HCT116 (cell line): ENCODE results near the gene USP9Y. TPM values are rescaled to one million over a fixed set of nuclear protein-coding genes. Genes with fewer than 3 reads are reported as not detected.

Experiments
- ATAC-seq: fragments of 200-7000 bp; cut with Tn5 transposase; 2 replicates; pipeline ENCODE4 v1.9.1; 2020; ENCODE audit warnings: mild to moderate bottlenecking, moderate library complexity
- BruUV-seq: library from RNA; stranded (reverse); fragments of 400-500 nt; replicated peaks from 2 replicates; lab custom pipeline; 2021; lab: Mats Ljungman, UMichigan
- CTCF ChIA-PET: fragments of 300-600 bp; sonication (Branson Sonifier 250); formaldehyde crosslinking; loops from one replicate; lab custom pipeline; 2021; ENCODE audit warnings: antibody characterized with exemption; lab: Charles Lee
- POLR2A ChIA-PET: fragments of 300-600, 350-600 bp; sonication (Branson Sonifier 250); formaldehyde crosslinking; loops from one replicate; lab custom pipeline; 2021; ENCODE audit warnings: antibody characterized with exemption; lab: Charles Lee
- RAD21 ChIA-PET, 2 experiments: fragments of 300-600 bp; sonication (Branson Sonifier 250); formaldehyde crosslinking; loops; one replicate each; lab custom pipeline; 2023; ENCODE audit warnings: low total read pairs in 2 of 2; ENCODE audit not compliant: uncharacterized antibody in 2 of 2, unreplicated experiment in 2 of 2, low non-redundant PET in 1 of 2; lab: Charles Lee
- DNase-seq: peaks from one replicate; pipeline ENCODE4 v3.0.0-alpha.2; 2010; ENCODE audit warnings: low read depth, low spot score
- H2AFZ ChIP-seq: fragments of 200-600 bp; shearing (Covaris generic), sonication (generic); 2 replicates; pipeline ENCODE4 v1.6.1; 2017; ENCODE audit warnings: low read depth, mixed run types, mixed read lengths, antibody characterized with exemption, low read length; ENCODE audit not compliant: poor library complexity, severe bottlenecking
- H3K27ac ChIP-seq: 2 replicates; pipeline ENCODE4 v1.5.1; 2012; ENCODE audit warnings: low read depth, low read length
- H3K27me3 ChIP-seq: fragments of 200-600 bp; sonication (generic); 2 replicates; pipeline ENCODE4 v1.6.1; 2016; ENCODE audit warnings: mixed run types, low read length, mixed read lengths; ENCODE audit not compliant: insufficient read depth
- H3K36me3 ChIP-seq, 2 experiments: fragments of 200-500 bp in 1 of 2; fragments of 200-600 bp in 1 of 2; sonication (Bioruptor generic) in 1 of 2; sonication (generic) in 1 of 2; 2 replicates each; pipeline versions ENCODE4 v1.5.1 to v1.6.1; 2014 to 2016; ENCODE audit warnings: low read length in 2 of 2, inconsistent platforms in 1 of 2, mixed read lengths in 1 of 2, mixed run types in 1 of 2; ENCODE audit not compliant: insufficient read depth in 2 of 2, control insufficient read depth in 1 of 2
- H3K4me1 ChIP-seq, 2 experiments: fragments of 200-600 bp in 1 of 2; sonication (generic) in 1 of 2; 2 replicates each; pipeline versions ENCODE4 v1.5.1 to v1.6.1; 2012 to 2017; ENCODE audit warnings: low read length in 2 of 2, inconsistent platforms in 1 of 2, mild to moderate bottlenecking in 1 of 2, mixed read lengths in 1 of 2, mixed run types in 1 of 2, moderate library complexity in 1 of 2; ENCODE audit not compliant: insufficient read depth in 2 of 2, control insufficient read depth in 1 of 2
- H3K4me2 ChIP-seq: fragments of 200-600 bp; sonication (generic); 2 replicates; pipeline ENCODE4 v1.6.1; 2017; ENCODE audit warnings: mixed run types, low read length, mixed read lengths
- H3K4me3 ChIP-seq, 2 experiments: fragments of 200-600 bp in 1 of 2; sonication (generic) in 1 of 2; replicated peaks in 1 of 2; 2 replicates each; pipeline ENCODE4 v1.5.1; 2011 to 2016; ENCODE audit warnings: low read length in 2 of 2, control low read depth in 1 of 2, low read depth in 1 of 2, mild to moderate bottlenecking in 1 of 2, mixed read lengths in 1 of 2, mixed run types in 1 of 2
- H3K79me2 ChIP-seq: fragments of 200-600 bp; sonication (generic); 2 replicates; pipeline ENCODE4 v1.6.1; 2017; ENCODE audit warnings: mild to moderate bottlenecking, mixed run types, low read length, moderate library complexity, mixed read lengths; ENCODE audit not compliant: insufficient read depth
- H3K9ac ChIP-seq: fragments of 200-600 bp; sonication (generic); 2 replicates; pipeline ENCODE4 v1.6.1; 2016; ENCODE audit warnings: low read length, mixed read lengths
- H3K9me2 ChIP-seq: fragments of 200-600 bp; sonication (generic), shearing (Covaris generic); 2 replicates; pipeline ENCODE4 v1.6.1; 2017; ENCODE audit warnings: mixed run types, mild to moderate bottlenecking, moderate library complexity; ENCODE audit not compliant: insufficient read depth
- H3K9me3 ChIP-seq, 2 experiments: fragments of 200-500 bp in 1 of 2; fragments of 200-600 bp in 1 of 2; sonication (Bioruptor generic) in 1 of 2; sonication (generic) in 1 of 2; 2 replicates each; pipeline ENCODE4 v1.6.1; 2014 to 2017; ENCODE audit warnings: low read length in 2 of 2, mixed read lengths in 2 of 2, inconsistent platforms in 1 of 2, low read depth in 1 of 2, mild to moderate bottlenecking in 1 of 2, mixed run types in 1 of 2, moderate library complexity in 1 of 2; ENCODE audit not compliant: control insufficient read depth in 1 of 2, insufficient read depth in 1 of 2
- H4K20me1 ChIP-seq: fragments of 200-600 bp; sonication (generic), shearing (Covaris generic); 2 replicates; pipeline ENCODE4 v1.6.1; 2017; ENCODE audit warnings: mixed run types, mild to moderate bottlenecking, moderate library complexity; ENCODE audit not compliant: insufficient read depth
- CBX3 ChIP-seq: IDR thresholded peaks from 2 replicates; pipeline ENCODE4 v1.6.1; 2012; ENCODE audit warnings: low read depth
- CEBPB ChIP-seq: IDR thresholded peaks from 2 replicates; pipeline ENCODE4 v1.6.1; 2012; ENCODE audit warnings: low read depth
- EGR1 ChIP-seq: IDR thresholded peaks from 2 replicates; pipeline ENCODE4 v1.6.1; 2012; ENCODE audit warnings: low read depth
- EZH2 ChIP-seq: fragments of 200-600 bp; sonication (generic); IDR thresholded peaks from 2 replicates; pipeline ENCODE4 v1.6.1; 2017; ENCODE audit warnings: antibody characterized with exemption, mixed run types
- EZH2phosphoT487 ChIP-seq: fragments of 200-600 bp; IDR thresholded peaks from 2 replicates; pipeline ENCODE4 v1.6.1; 2018; ENCODE audit warnings: antibody characterized with exemption, borderline replicate concordance
- FOSL1 ChIP-seq: IDR thresholded peaks from 2 replicates; pipeline ENCODE4 v1.6.1; 2012; ENCODE audit warnings: low read depth
- POLR2A ChIP-seq: IDR thresholded peaks from 2 replicates; pipeline ENCODE4 v1.7.0; 2011; ENCODE audit warnings: borderline replicate concordance; ENCODE audit not compliant: insufficient read depth, insufficient read length; ENCODE audit errors: extremely low read depth
- POLR2AphosphoS5 ChIP-seq: IDR thresholded peaks from 2 replicates; pipeline ENCODE4 v1.6.1; 2011; ENCODE audit warnings: mild to moderate bottlenecking, low read depth, low read length, moderate library complexity
- RAD21 ChIP-seq: IDR thresholded peaks from 2 replicates; pipeline ENCODE4 v1.6.1; 2012; ENCODE audit warnings: low read depth, mild to moderate bottlenecking
- SP1 ChIP-seq: IDR thresholded peaks from 2 replicates; pipeline ENCODE4 v1.6.1; 2012; ENCODE audit warnings: low read depth
- SRF ChIP-seq: IDR thresholded peaks from 2 replicates; pipeline ENCODE4 v1.6.1; 2012; ENCODE audit warnings: low read depth
- TCF7L2 ChIP-seq: IDR thresholded peaks from 2 replicates; pipeline ENCODE4 v1.7.0; 2011; ENCODE audit warnings: borderline replicate concordance, inconsistent platforms; ENCODE audit not compliant: insufficient read depth, insufficient read length; ENCODE audit errors: extremely low read depth
- ZNF274 ChIP-seq: fragments of 200-500 bp; sonication (Bioruptor generic); IDR thresholded peaks from 2 replicates; pipeline ENCODE4 v1.6.1; 2014; ENCODE audit warnings: mild to moderate bottlenecking, low read depth, low read length, inconsistent platforms
- intact Hi-C: fragments of 100-400 bp; cut with micrococcal nuclease; formaldehyde crosslinking; loops from 2 replicates; pipeline ENCODE4 v1.10.0; 2022
- total RNA-seq: library from RNA; stranded (reverse); gene quantifications from one replicate; pipeline ENCODE4 v1.2.1, GENCODE V29; 2021; ENCODE audit not compliant: unreplicated experiment
- TF ChIP-seq, protein P1 (sequence below): IDR thresholded peaks from 2 replicates; pipeline ENCODE4 v1.6.1; 2012
- TF ChIP-seq, protein P2 (sequence below): IDR thresholded peaks from 2 replicates; pipeline ENCODE4 v1.6.1; 2011; ENCODE audit warnings: mild to moderate bottlenecking, low read length, moderate library complexity; ENCODE audit not compliant: insufficient replicate concordance; ENCODE audit errors: extremely low read depth
- TF ChIP-seq, protein P3 (sequence below): IDR thresholded peaks from 2 replicates; pipeline ENCODE4 v1.6.1; 2012; ENCODE audit warnings: low read depth
- TF ChIP-seq, protein P4 (sequence below): IDR thresholded peaks from 2 replicates; pipeline ENCODE4 v1.6.1; 2012

The USP9Y gene
- total RNA-seq, 1 experiment from 2014 or later, result 4.4 TPM

DNA sequence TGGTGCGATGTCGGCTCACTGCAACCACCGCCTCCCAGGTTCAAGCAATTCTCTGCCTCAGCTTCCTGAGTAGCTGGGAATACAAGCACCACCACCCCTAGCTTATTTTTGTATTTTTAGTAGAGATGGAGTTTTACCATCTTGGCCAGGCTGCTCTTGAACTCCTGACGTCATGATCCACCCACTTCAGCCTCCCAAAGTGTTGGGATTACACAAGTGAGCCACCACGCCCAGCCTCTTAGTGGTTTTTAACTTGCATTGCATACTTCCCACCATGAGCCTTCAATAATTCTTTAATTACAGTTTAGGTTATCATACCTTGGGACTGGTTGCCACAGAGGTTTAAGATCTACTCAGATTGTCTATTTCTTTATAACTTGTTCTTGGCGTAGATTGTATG lies 14.3 kb downstream of the USP9Y start:
- DNase-seq, result no peak
- RAD21 ChIA-PET, result no interaction called here
- no peaks in the 10 kb centered on the region for H4K20me1 ChIP-seq
- H3K9me2 ChIP-seq, result no peaks in the 10 kb centered on the region
- no peaks in the 10 kb centered on the region for H3K4me1 ChIP-seq
- no peak for ATAC-seq
- no peak for TF ChIP-seq TCF7L2
- no peak for TF ChIP-seq RAD21
- no peak for TF ChIP-seq FOSL1
- no peak for TF ChIP-seq SRF
- no peak for TF ChIP-seq ZNF274
- no peak for TF ChIP-seq EZH2phosphoT487
- TF ChIP-seq SP1, result no peak
- TF ChIP-seq, protein P1, sequence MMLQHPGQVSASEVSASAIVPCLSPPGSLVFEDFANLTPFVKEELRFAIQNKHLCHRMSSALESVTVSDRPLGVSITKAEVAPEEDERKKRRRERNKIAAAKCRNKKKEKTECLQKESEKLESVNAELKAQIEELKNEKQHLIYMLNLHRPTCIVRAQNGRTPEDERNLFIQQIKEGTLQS, result no peak
- no peak for TF ChIP-seq EGR1
- TF ChIP-seq CEBPB, result no peak
- TF ChIP-seq EZH2, result no peak
- no peak for TF ChIP-seq POLR2A
- TF ChIP-seq CBX3, result no peak
- H3K36me3 ChIP-seq, result no peaks in the 10 kb centered on the region
- CTCF ChIA-PET, result no interaction called here
- no peaks in the 10 kb centered on the region for H3K79me2 ChIP-seq
- no peak overlapping the region for H2AFZ ChIP-seq
- H3K9ac ChIP-seq, result no peak overlapping the region
- no peak overlapping the region for H3K4me2 ChIP-seq
- no peak overlapping the region for H3K27ac ChIP-seq
- BruUV-seq, result no TSS peak
- POLR2A ChIA-PET, result no interaction called here
- H3K9me3 ChIP-seq, result no peaks in the 10 kb centered on the region
- H3K27me3 ChIP-seq, result no peaks in the 10 kb centered on the region
- intact Hi-C loops, result no loop called here
- no peak overlapping the region for H3K4me3 ChIP-seq

DNA sequence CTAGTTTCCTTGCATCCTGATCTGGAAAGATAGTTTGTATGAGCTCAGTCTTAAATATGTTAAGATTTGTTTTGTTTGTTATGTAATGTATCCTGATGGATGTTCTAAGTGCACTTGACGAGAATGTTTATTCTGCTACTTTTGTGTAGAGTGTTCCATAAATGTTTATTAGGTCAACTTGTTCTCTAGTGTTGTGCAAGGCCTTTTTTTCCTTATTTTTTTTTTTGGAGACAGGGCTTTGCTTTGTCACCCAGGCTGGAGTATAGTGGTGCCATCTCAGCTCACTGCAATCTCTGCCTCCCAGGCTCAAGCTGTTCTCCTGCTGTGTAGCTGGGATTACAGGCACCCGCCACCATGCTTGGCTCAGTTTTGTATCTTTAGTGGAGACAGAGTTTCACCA lies 28.7 kb downstream of the USP9Y start:
- intact Hi-C loops, result no loop called here
- ChIA-PET POLR2A (no interaction called here), RAD21 (no interaction called here), CTCF (no interaction called here)
- H3K9ac ChIP-seq, result no peak overlapping the region
- H3K4me1 ChIP-seq, result no peaks in the 10 kb centered on the region
- no peaks in the 10 kb centered on the region for H3K79me2 ChIP-seq
- ATAC-seq (no peak), DNase-seq (no peak)
- no peak overlapping the region for H3K4me2 ChIP-seq
- no peak overlapping the region for H3K4me3 ChIP-seq
- no TSS peak for BruUV-seq
- no peak overlapping the region for H2AFZ ChIP-seq
- H3K9me2 ChIP-seq, result no peaks in the 10 kb centered on the region
- H3K36me3 ChIP-seq, result no peaks in the 10 kb centered on the region
- H3K27me3 ChIP-seq, result no peaks in the 10 kb centered on the region
- H4K20me1 ChIP-seq, result no peaks in the 10 kb centered on the region
- H3K9me3 ChIP-seq, result no peaks in the 10 kb centered on the region
- H3K27ac ChIP-seq, result no peak overlapping the region
- TF ChIP-seq POLR2AphosphoS5 (no peak), EGR1 (no peak), ZNF274 (no peak), CBX3 (no peak), SRF (no peak), EZH2phosphoT487 (no peak), RAD21 (no peak)
- TF ChIP-seq, protein P2, sequence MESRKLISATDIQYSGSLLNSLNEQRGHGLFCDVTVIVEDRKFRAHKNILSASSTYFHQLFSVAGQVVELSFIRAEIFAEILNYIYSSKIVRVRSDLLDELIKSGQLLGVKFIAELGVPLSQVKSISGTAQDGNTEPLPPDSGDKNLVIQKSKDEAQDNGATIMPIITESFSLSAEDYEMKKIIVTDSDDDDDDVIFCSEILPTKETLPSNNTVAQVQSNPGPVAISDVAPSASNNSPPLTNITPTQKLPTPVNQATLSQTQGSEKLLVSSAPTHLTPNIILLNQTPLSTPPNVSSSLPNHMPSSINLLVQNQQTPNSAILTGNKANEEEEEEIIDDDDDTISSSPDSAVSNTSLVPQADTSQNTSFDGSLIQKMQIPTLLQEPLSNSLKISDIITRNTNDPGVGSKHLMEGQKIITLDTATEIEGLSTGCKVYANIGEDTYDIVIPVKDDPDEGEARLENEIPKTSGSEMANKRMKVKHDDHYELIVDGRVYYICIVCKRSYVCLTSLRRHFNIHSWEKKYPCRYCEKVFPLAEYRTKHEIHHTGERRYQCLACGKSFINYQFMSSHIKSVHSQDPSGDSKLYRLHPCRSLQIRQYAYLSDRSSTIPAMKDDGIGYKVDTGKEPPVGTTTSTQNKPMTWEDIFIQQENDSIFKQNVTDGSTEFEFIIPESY, result no peak
- TF ChIP-seq, protein P3, sequence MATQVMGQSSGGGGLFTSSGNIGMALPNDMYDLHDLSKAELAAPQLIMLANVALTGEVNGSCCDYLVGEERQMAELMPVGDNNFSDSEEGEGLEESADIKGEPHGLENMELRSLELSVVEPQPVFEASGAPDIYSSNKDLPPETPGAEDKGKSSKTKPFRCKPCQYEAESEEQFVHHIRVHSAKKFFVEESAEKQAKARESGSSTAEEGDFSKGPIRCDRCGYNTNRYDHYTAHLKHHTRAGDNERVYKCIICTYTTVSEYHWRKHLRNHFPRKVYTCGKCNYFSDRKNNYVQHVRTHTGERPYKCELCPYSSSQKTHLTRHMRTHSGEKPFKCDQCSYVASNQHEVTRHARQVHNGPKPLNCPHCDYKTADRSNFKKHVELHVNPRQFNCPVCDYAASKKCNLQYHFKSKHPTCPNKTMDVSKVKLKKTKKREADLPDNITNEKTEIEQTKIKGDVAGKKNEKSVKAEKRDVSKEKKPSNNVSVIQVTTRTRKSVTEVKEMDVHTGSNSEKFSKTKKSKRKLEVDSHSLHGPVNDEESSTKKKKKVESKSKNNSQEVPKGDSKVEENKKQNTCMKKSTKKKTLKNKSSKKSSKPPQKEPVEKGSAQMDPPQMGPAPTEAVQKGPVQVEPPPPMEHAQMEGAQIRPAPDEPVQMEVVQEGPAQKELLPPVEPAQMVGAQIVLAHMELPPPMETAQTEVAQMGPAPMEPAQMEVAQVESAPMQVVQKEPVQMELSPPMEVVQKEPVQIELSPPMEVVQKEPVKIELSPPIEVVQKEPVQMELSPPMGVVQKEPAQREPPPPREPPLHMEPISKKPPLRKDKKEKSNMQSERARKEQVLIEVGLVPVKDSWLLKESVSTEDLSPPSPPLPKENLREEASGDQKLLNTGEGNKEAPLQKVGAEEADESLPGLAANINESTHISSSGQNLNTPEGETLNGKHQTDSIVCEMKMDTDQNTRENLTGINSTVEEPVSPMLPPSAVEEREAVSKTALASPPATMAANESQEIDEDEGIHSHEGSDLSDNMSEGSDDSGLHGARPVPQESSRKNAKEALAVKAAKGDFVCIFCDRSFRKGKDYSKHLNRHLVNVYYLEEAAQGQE, result no peak
- TF ChIP-seq, protein P4, sequence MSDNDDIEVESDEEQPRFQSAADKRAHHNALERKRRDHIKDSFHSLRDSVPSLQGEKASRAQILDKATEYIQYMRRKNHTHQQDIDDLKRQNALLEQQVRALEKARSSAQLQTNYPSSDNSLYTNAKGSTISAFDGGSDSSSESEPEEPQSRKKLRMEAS, result no peak
